Measurements from ENCODE around the gene PKD2. TPM values are rescaled to one million over a fixed set of nuclear protein-coding genes. Genes with fewer than 3 reads are reported as not detected.

PKD2 gene
- total and polyA plus RNA-seq, 4 donors: 8.5 to 71.2 (median 17.1) TPM

DNA sequence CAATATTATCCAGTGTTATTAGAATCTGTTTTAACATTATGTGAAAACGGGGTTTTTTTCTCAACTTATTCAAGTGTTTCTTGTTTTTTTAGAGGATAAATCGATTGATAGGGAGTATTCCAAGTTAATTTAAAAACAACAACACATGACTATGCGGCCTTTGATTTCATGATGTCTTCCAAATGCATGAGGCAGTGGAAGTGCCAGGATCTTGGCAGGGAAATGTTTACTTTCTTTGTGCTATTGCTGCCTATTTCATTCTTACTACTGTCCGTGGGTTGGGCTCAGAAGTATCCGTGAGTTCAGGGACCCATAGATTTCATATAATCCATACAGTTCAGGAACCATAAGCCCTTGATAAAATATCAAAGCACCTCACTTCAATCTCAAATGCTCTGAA is 86.4 kb downstream of the PKD2 start:
- H3K27me3 ChIP-seq (ENCODE audit: control insufficient read depth in 3 of 3, insufficient read depth in 3 of 3, low read length in 2 of 3): no peaks in the 10 kb centered on the region
- no peak overlapping the region for H3K4me3 ChIP-seq
- DNase-seq: no peak
- peaks cover 0 to 5% (median 2%) of the 10 kb centered on the region in 4 donors for H3K36me3 ChIP-seq (ENCODE audit: control insufficient read depth in 4 of 4, insufficient read depth in 4 of 4, low read length in 4 of 4)
- H3K9me3 ChIP-seq (ENCODE audit: control insufficient read depth in 4 of 4, insufficient read depth in 3 of 4, low read length in 3 of 4): no peaks in the 10 kb centered on the region
- WGBS, 2 donors: 85 to 87% methylated on average over 5 of the region's 5 CpGs
- H3K9ac ChIP-seq (ENCODE audit: insufficient read depth in 1 of 2, low read length in 2 of 2): no peak overlapping the region
- no peak for ATAC-seq (ENCODE audit: insufficient read depth, low FRiP score)
- no peaks in the 10 kb centered on the region for H3K4me1 ChIP-seq (ENCODE audit: control insufficient read depth in 5 of 5, insufficient read depth in 5 of 5, low read length in 5 of 5)
- TF ChIP-seq, protein P1, sequence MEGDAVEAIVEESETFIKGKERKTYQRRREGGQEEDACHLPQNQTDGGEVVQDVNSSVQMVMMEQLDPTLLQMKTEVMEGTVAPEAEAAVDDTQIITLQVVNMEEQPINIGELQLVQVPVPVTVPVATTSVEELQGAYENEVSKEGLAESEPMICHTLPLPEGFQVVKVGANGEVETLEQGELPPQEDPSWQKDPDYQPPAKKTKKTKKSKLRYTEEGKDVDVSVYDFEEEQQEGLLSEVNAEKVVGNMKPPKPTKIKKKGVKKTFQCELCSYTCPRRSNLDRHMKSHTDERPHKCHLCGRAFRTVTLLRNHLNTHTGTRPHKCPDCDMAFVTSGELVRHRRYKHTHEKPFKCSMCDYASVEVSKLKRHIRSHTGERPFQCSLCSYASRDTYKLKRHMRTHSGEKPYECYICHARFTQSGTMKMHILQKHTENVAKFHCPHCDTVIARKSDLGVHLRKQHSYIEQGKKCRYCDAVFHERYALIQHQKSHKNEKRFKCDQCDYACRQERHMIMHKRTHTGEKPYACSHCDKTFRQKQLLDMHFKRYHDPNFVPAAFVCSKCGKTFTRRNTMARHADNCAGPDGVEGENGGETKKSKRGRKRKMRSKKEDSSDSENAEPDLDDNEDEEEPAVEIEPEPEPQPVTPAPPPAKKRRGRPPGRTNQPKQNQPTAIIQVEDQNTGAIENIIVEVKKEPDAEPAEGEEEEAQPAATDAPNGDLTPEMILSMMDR (IDR thresholded peaks at IDR 0.05; ENCODE audit: control extremely low read depth, extremely low read depth): no peak
- H3K27ac ChIP-seq (ENCODE audit: low read depth in 1 of 2, low read length in 1 of 2): no peak overlapping the region

DNA sequence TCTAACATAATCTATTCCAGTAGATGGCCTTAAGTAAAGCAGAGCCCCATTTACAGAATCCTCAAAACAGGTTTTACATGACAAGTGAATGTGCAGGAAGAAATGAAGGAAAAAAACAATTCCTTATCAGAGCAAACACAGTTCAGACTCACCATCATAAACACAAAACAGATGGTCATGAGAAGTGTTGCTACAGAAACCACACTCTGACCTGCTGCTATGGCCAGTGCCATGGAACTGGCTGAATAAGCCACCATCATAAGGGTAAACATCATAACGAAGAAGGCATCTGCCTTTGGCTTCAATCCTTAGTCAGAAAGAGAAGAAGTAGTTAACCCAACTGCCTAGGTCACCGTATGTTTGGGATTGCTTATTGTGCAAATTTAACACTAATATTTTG is 89.9 kb downstream of the PKD2 start:
- WGBS, 2 donors: 85 to 87% methylated on average over 2 of the region's 2 CpGs
- no peak overlapping the region for H3K4me3 ChIP-seq
- H3K27ac ChIP-seq (ENCODE audit: low read depth in 1 of 2, low read length in 1 of 2): no peak overlapping the region
- peaks cover 0 to 7% (median 4%) of the 10 kb centered on the region in 4 donors for H3K36me3 ChIP-seq (ENCODE audit: control insufficient read depth in 4 of 4, insufficient read depth in 4 of 4, low read length in 4 of 4)
- DNase-seq (no peak), ATAC-seq (ENCODE audit: insufficient read depth, low FRiP score) (no peak)
- H3K9me3 ChIP-seq (ENCODE audit: control insufficient read depth in 4 of 4, insufficient read depth in 3 of 4, low read length in 3 of 4): no peaks in the 10 kb centered on the region
- H3K4me1 ChIP-seq (ENCODE audit: control insufficient read depth in 5 of 5, insufficient read depth in 5 of 5, low read length in 5 of 5): no peaks in the 10 kb centered on the region
- TF ChIP-seq, protein P1 (IDR thresholded peaks at IDR 0.05; ENCODE audit: control extremely low read depth, extremely low read depth): no peak
- no peaks in the 10 kb centered on the region for H3K27me3 ChIP-seq (ENCODE audit: control insufficient read depth in 3 of 3, insufficient read depth in 3 of 3, low read length in 2 of 3)
- no peak overlapping the region for H3K9ac ChIP-seq (ENCODE audit: insufficient read depth in 1 of 2, low read length in 2 of 2)

DNA sequence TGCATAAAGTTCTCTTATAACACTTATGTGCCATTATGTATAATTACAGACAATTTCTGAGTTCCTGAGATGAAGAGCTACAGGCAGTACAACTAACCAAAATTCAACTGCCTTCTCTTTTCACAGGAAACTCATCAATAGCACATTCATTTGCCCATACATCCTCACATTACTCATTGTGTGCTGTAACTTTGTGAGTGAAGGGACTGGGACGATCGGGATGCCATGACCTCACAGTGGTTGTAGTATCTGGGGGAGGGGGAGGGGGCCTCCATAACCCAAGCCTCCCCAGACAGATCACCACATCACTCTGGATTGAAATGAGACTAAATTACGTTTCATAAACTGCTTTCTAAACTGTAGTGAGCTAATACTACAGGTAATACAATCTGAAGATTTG is 90.3 kb downstream of the PKD2 start:
- ATAC-seq (ENCODE audit: insufficient read depth, low FRiP score) (no peak), DNase-seq (no peak)
- TF ChIP-seq, protein P1 (IDR thresholded peaks at IDR 0.05; ENCODE audit: control extremely low read depth, extremely low read depth): no peak
- no peak overlapping the region for H3K9ac ChIP-seq (ENCODE audit: insufficient read depth in 1 of 2, low read length in 2 of 2)
- H3K27me3 ChIP-seq (ENCODE audit: control insufficient read depth in 3 of 3, insufficient read depth in 3 of 3, low read length in 2 of 3): no peaks in the 10 kb centered on the region
- WGBS, 2 donors: 89 to 96% methylated on average over 3 of the region's 3 CpGs
- no peak overlapping the region for H3K27ac ChIP-seq (ENCODE audit: low read depth in 1 of 2, low read length in 1 of 2)
- H3K4me1 ChIP-seq (ENCODE audit: control insufficient read depth in 5 of 5, insufficient read depth in 5 of 5, low read length in 5 of 5): no peaks in the 10 kb centered on the region
- peaks cover 0 to 7% (median 4%) of the 10 kb centered on the region in 4 donors for H3K36me3 ChIP-seq (ENCODE audit: control insufficient read depth in 4 of 4, insufficient read depth in 4 of 4, low read length in 4 of 4)
- H3K9me3 ChIP-seq (ENCODE audit: control insufficient read depth in 4 of 4, insufficient read depth in 3 of 4, low read length in 3 of 4): no peaks in the 10 kb centered on the region
- no peak overlapping the region for H3K4me3 ChIP-seq

All from lung (tissue), 12 donors.